Caco-2 (cell line): Measurements from ENCODE around the gene GNA14. TPM values are rescaled to one million over a fixed set of nuclear protein-coding genes. Genes with fewer than 3 reads are reported as not detected.
A peak's percentile ranks its signal among the peaks of the same experiment; 100 is the strongest.

Experiments
- BruUV-seq: library from RNA; stranded (reverse); fragments of 400-500 nt; replicated peaks from 2 replicates; lab custom pipeline; 2021; lab: Mats Ljungman, UMichigan
- CTCF ChIA-PET: fragments of 300-600 bp; sonication (Branson Sonifier 250); formaldehyde crosslinking; loops from one replicate; lab custom pipeline; 2022; ENCODE audit warnings: antibody characterized with exemption; lab: Charles Lee
- POLR2A ChIA-PET: fragments of 300-600 bp; sonication (Branson Sonifier 250); formaldehyde crosslinking; loops from one replicate; lab custom pipeline; 2022; ENCODE audit warnings: antibody characterized with exemption; lab: Charles Lee
- DNase-seq, 2 experiments: peaks; one replicate each; pipeline versions ENCODE4 v3.0.0 to v3.0.0-alpha.2; 2020 to 2022
- H3K27me3 ChIP-seq: replicated peaks from 2 replicates; pipeline ENCODE4 v1.6.0; 2011; ENCODE audit warnings: low read length; ENCODE audit not compliant: control insufficient read depth, insufficient read depth
- H3K36me3 ChIP-seq: 2 replicates; pipeline ENCODE4 v1.5.1; 2011; ENCODE audit warnings: low read length; ENCODE audit not compliant: control insufficient read depth, insufficient read depth
- H3K4me1 ChIP-seq: fragments of 250-450 bp; sonication (Bioruptor Pico); 2 replicates; pipeline ENCODE4 v1.5.1; 2020; ENCODE audit warnings: mild to moderate bottlenecking
- H3K4me3 ChIP-seq: 2 replicates; pipeline ENCODE4 v1.5.1; 2011; ENCODE audit warnings: low read depth, mild to moderate bottlenecking, control low read depth, low read length
- H3K9me3 ChIP-seq: fragments of 250-450 bp; sonication (Bioruptor Pico); 2 replicates; pipeline ENCODE4 v1.5.1; 2020; ENCODE audit warnings: mild to moderate bottlenecking, moderate library complexity
- H3K27ac Mint-ChIP-seq: one replicate; pipeline ENCODE4 v1.8.0; 2022; ENCODE audit warnings: mixed read lengths; ENCODE audit not compliant: unreplicated experiment
- H3K27me3 Mint-ChIP-seq: one replicate; pipeline ENCODE4 v1.8.0; 2022; ENCODE audit warnings: mixed read lengths; ENCODE audit not compliant: insufficient read depth, unreplicated experiment
- H3K36me3 Mint-ChIP-seq: one replicate; pipeline ENCODE4 v1.8.0; 2022; ENCODE audit warnings: mild to moderate bottlenecking, mixed read lengths; ENCODE audit not compliant: insufficient read depth, unreplicated experiment
- H3K4me1 Mint-ChIP-seq: one replicate; pipeline ENCODE4 v1.8.0; 2022; ENCODE audit warnings: low read depth, mixed read lengths; ENCODE audit not compliant: unreplicated experiment
- H3K4me3 Mint-ChIP-seq: one replicate; pipeline ENCODE4 v1.8.0; 2022; ENCODE audit warnings: mild to moderate bottlenecking, moderate library complexity, mixed read lengths; ENCODE audit not compliant: unreplicated experiment
- H3K9me3 Mint-ChIP-seq: one replicate; pipeline ENCODE4 v1.8.0; 2022; ENCODE audit warnings: mixed read lengths; ENCODE audit not compliant: unreplicated experiment
- intact Hi-C: fragments of 100-400 bp; cut with micrococcal nuclease; formaldehyde crosslinking; loops from one replicate; pipeline ENCODE4 v1.10.0; 2022; ENCODE audit not compliant: unreplicated experiment
- total RNA-seq: library from RNA; stranded (reverse); gene quantifications from 2 replicates; pipeline ENCODE4 v1.2.3, GENCODE V29; 2022
- TF ChIP-seq, protein P1 (sequence below), 2 experiments: fragments of 200-600 bp in 1 of 2; IDR thresholded peaks; 1 replicate in 1 of 2; 2 replicates in 1 of 2; pipeline versions ENCODE4 v1.5.1 to v1.8.0; 2011 to 2022; ENCODE audit warnings: antibody characterized with exemption in 1 of 2, control low read depth in 1 of 2, inconsistent platforms in 1 of 2, low read depth in 1 of 2, low read length in 1 of 2, mild to moderate bottlenecking in 1 of 2, moderate library complexity in 1 of 2; ENCODE audit not compliant: insufficient read depth in 1 of 2, severe bottlenecking in 1 of 2, unreplicated experiment in 1 of 2

The GNA14 gene
- total RNA-seq, 1 experiment from 2014 or later: not detected

DNA sequence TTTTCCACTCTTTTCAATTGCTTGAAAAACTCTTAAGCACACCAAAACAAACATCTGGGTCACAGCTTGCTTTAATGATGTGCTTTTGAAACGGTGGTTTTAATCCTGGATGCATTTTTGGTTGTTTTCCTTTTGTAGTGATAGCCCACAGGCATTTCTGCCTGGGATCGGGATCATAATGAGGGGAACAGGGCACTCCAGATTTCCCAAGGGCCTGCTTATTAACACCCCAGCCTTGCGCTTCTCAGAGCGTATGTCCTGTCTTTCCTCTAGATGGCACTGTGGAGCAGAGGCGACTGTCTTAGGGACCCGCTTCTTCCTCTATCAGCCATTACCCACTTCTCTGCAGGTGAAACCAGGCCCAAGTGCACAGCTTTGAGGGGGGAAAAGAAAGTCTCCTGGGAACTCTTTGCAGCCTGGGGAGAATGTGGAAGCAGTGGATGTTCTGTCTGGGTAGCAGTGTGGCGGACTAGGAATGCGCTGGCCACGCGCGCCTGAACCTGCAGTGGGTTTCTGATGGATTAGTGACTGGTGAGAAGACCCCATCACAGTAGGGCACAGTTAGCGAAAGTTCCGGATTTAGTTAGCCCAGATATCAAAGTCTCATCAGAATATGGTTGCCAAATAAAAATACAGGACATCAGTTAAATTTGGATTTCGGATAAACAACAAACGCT, 190.1 kb downstream of the GNA14 start:
- Histone ChIP-seq H3K27me3 (no peaks in the 10 kb centered on the region), H3K4me1 (no peaks in the 10 kb centered on the region), H3K36me3 (no peaks in the 10 kb centered on the region), H3K4me3 (no peak overlapping the region), H3K9me3 (no peaks in the 10 kb centered on the region)
- H3K4me3 Mint-ChIP-seq: no peak overlapping the region
- POLR2A ChIA-PET: no interaction called here
- intact Hi-C loops: loop anchor here (10.0 kb wide), 1 partner anchor 187 kb away; the partner anchor contains the start of gene GNA14
- no peak overlapping the region for H3K27ac Mint-ChIP-seq
- H3K36me3 Mint-ChIP-seq: peaks cover 7% of the 10 kb centered on the region
- H3K4me1 Mint-ChIP-seq: no peaks in the 10 kb centered on the region
- no TSS peak for BruUV-seq
- H3K9me3 Mint-ChIP-seq: no peaks in the 10 kb centered on the region
- peak; percentile 34 to 37 for DNase-seq
- no peaks in the 10 kb centered on the region for H3K27me3 Mint-ChIP-seq
- TF ChIP-seq, protein P1, sequence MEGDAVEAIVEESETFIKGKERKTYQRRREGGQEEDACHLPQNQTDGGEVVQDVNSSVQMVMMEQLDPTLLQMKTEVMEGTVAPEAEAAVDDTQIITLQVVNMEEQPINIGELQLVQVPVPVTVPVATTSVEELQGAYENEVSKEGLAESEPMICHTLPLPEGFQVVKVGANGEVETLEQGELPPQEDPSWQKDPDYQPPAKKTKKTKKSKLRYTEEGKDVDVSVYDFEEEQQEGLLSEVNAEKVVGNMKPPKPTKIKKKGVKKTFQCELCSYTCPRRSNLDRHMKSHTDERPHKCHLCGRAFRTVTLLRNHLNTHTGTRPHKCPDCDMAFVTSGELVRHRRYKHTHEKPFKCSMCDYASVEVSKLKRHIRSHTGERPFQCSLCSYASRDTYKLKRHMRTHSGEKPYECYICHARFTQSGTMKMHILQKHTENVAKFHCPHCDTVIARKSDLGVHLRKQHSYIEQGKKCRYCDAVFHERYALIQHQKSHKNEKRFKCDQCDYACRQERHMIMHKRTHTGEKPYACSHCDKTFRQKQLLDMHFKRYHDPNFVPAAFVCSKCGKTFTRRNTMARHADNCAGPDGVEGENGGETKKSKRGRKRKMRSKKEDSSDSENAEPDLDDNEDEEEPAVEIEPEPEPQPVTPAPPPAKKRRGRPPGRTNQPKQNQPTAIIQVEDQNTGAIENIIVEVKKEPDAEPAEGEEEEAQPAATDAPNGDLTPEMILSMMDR (IDR thresholded peaks at IDR 0.05; ENCODE audit: insufficient read depth in 1 of 2, low read depth in 1 of 2, low read length in 1 of 2, severe bottlenecking in 1 of 2, unreplicated experiment in 1 of 2): peak; percentile 37 to 48
- CTCF ChIA-PET: interaction anchor here (0.5 kb wide), 1 partner anchor 21 kb away, joined by 5 read pairs; no protein-coding TSS in a partner anchor

DNA sequence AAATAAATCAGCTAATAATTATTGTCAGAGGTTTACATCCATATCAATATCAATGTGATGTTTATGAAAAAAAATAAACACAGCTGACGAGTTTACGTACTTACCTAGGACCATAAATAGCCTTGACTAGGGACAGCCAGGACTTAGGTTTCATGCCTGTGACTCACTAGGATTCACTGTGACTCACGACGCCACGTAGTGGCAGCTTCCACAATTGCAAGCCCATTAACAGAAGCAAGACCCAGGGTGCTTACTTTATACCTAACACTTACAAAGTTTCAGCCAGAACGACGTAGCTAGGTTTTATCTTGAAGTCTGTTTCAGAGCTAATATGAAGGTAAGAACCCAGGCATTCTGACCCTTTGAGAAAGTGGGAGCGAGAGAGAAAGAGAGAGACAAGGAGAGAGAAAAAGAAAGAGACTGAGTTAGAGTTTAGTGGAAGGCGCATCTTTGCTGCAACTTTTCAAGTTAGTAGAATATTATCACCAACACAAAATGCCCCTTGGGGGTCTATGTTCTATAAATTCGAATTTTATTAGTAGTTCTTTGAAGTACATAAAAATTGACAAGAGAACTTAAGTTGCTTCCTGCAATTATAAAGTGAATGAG, 191.2 kb downstream of the GNA14 start:
- Mint-ChIP-seq H3K9me3 (no peaks in the 10 kb centered on the region), H3K36me3 (peaks cover 7% of the 10 kb centered on the region), H3K27me3 (no peaks in the 10 kb centered on the region), H3K27ac (no peak overlapping the region), H3K4me1 (no peaks in the 10 kb centered on the region), H3K4me3 (no peak overlapping the region)
- ChIA-PET CTCF (no interaction called here), POLR2A (no interaction called here)
- H3K4me3 ChIP-seq: no peak overlapping the region
- H3K27me3 ChIP-seq: no peaks in the 10 kb centered on the region
- no peaks in the 10 kb centered on the region for H3K4me1 ChIP-seq
- BruUV-seq: no TSS peak
- peak; percentile 62 to 64 for DNase-seq
- no peaks in the 10 kb centered on the region for H3K36me3 ChIP-seq
- H3K9me3 ChIP-seq: no peaks in the 10 kb centered on the region
- TF ChIP-seq, protein P1 (IDR thresholded peaks at IDR 0.05; ENCODE audit: insufficient read depth in 1 of 2, low read depth in 1 of 2, low read length in 1 of 2, severe bottlenecking in 1 of 2, unreplicated experiment in 1 of 2): peak in 1 of 2 experiments; percentile 51
- intact Hi-C loops: loop anchor here (10.0 kb wide), 1 partner anchor 188 kb away; the partner anchor contains the start of gene GNA14

- TF ChIP-seq, protein P1 (IDR thresholded peaks at IDR 0.05; ENCODE audit: insufficient read depth in 1 of 2, low read depth in 1 of 2, low read length in 1 of 2, severe bottlenecking in 1 of 2, unreplicated experiment in 1 of 2): peak in 1 of 2 experiments; percentile 18
- intact Hi-C loops: loop anchor here (10.0 kb wide), 1 partner anchor 189 kb away; the partner anchor contains the start of gene GNA14
- CTCF ChIA-PET: no interaction called here
- Histone ChIP-seq H3K9me3 (no peaks in the 10 kb centered on the region), H3K27me3 (no peaks in the 10 kb centered on the region), H3K36me3 (no peaks in the 10 kb centered on the region), H3K4me3 (no peak overlapping the region), H3K4me1 (no peaks in the 10 kb centered on the region)
- DNase-seq: peak in 1 of 2 experiments; percentile 23
- BruUV-seq: no TSS peak
- peaks cover 7% of the 10 kb centered on the region for H3K36me3 Mint-ChIP-seq
- no peak overlapping the region for H3K27ac Mint-ChIP-seq
- POLR2A ChIA-PET: no interaction called here
- no peaks in the 10 kb centered on the region for H3K9me3 Mint-ChIP-seq
- no peaks in the 10 kb centered on the region for H3K4me1 Mint-ChIP-seq
- no peaks in the 10 kb centered on the region for H3K27me3 Mint-ChIP-seq
- no peak overlapping the region for H3K4me3 Mint-ChIP-seq
These were observed 192.7 kb downstream of the GNA14 start for GRCh38 chr9:77455312-77455927.
